ENCODE measurements around the gene KRCC1.
"Not testable (repeated sequence)": the region's sequence is repeated elsewhere in the genome, so short reads cannot be mapped to it uniquely, and the experiment has no call there.

GRCh38 chr2:87985902-87986301, 69.7 kb downstream of the KRCC1 start:
- TF ChIP-seq, protein P1, sequence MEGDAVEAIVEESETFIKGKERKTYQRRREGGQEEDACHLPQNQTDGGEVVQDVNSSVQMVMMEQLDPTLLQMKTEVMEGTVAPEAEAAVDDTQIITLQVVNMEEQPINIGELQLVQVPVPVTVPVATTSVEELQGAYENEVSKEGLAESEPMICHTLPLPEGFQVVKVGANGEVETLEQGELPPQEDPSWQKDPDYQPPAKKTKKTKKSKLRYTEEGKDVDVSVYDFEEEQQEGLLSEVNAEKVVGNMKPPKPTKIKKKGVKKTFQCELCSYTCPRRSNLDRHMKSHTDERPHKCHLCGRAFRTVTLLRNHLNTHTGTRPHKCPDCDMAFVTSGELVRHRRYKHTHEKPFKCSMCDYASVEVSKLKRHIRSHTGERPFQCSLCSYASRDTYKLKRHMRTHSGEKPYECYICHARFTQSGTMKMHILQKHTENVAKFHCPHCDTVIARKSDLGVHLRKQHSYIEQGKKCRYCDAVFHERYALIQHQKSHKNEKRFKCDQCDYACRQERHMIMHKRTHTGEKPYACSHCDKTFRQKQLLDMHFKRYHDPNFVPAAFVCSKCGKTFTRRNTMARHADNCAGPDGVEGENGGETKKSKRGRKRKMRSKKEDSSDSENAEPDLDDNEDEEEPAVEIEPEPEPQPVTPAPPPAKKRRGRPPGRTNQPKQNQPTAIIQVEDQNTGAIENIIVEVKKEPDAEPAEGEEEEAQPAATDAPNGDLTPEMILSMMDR (IDR thresholded peaks at IDR 0.05) = not testable (repeated sequence)
- not testable (repeated sequence) for TF ChIP-seq POLR2A, EP300 (IDR thresholded peaks at IDR 0.05)
